Fibroblast of lung (primary cell): ENCODE results near the gene PVALB. TPM values are rescaled to one million over a fixed set of nuclear protein-coding genes. Genes with fewer than 3 reads are reported as not detected.

ENCODE experiments used
- DNase-seq, 2 donors: peaks; one replicate each; pipeline versions ENCODE4 v3.0.0 to v3.0.0-alpha.2; 2010; ENCODE audit warnings: low read depth in 2 of 2
- H2AFZ ChIP-seq: 2 replicates; pipeline ENCODE4 v1.5.1; 2012; ENCODE audit warnings: low read length, control low read depth, inconsistent platforms
- H3K27ac ChIP-seq: 2 replicates; pipeline ENCODE4 v1.5.1; 2011; ENCODE audit warnings: low read length, control low read depth; ENCODE audit not compliant: insufficient read depth
- H3K27me3 ChIP-seq: 2 replicates; pipeline ENCODE4 v1.5.1; 2011; ENCODE audit warnings: mild to moderate bottlenecking, low read length; ENCODE audit not compliant: control insufficient read depth, insufficient read depth
- H3K36me3 ChIP-seq: 2 replicates; pipeline ENCODE4 v1.5.1; 2011; ENCODE audit warnings: low read length; ENCODE audit not compliant: control insufficient read depth, insufficient read depth
- H3K4me1 ChIP-seq: 2 replicates; pipeline ENCODE4 v1.5.1; 2011; ENCODE audit warnings: low read length; ENCODE audit not compliant: control insufficient read depth, insufficient read depth; ENCODE audit errors: extremely low read depth
- H3K4me2 ChIP-seq: 2 replicates; pipeline ENCODE4 v1.5.1; 2011; ENCODE audit warnings: low read length, control low read depth; ENCODE audit not compliant: insufficient read depth; ENCODE audit errors: extremely low read depth
- H3K4me3 ChIP-seq, 4 experiments: fragments of 200-600 bp in 1 of 4; sonication (generic) in 1 of 4; replicated peaks in 1 of 4; 2 replicates each; pipeline ENCODE4 v1.5.1; 2011 to 2016; ENCODE audit warnings: low read length in 4 of 4, low read depth in 3 of 4, mild to moderate bottlenecking in 3 of 4, control low read depth in 2 of 4, inconsistent platforms in 1 of 4, mixed read lengths in 1 of 4; ENCODE audit not compliant: insufficient read depth in 1 of 4; ENCODE audit errors: control extremely low read depth in 1 of 4
- H3K79me2 ChIP-seq: 2 replicates; pipeline ENCODE4 v1.5.1; 2012; ENCODE audit warnings: mild to moderate bottlenecking, low read length, inconsistent platforms; ENCODE audit not compliant: control insufficient read depth, insufficient read depth
- H3K9ac ChIP-seq: 2 replicates; pipeline ENCODE4 v1.5.1; 2011; ENCODE audit warnings: mild to moderate bottlenecking, low read length, control low read depth; ENCODE audit not compliant: insufficient read depth
- H3K9me3 ChIP-seq: 2 replicates; pipeline ENCODE4 v1.5.1; 2012; ENCODE audit warnings: low read depth, low read length; ENCODE audit not compliant: control insufficient read depth, insufficient read depth
- H4K20me1 ChIP-seq: 2 replicates; pipeline ENCODE4 v1.5.1; 2011; ENCODE audit warnings: low read length; ENCODE audit not compliant: control insufficient read depth, insufficient read depth; ENCODE audit errors: extremely low read depth
- CTCF ChIP-seq, 2 donors: IDR thresholded peaks in 1 of 2; conservative IDR thresholded peaks in 1 of 2; 1 replicate in 1 of 2; 2 replicates in 1 of 2; pipeline ENCODE4 v1.5.1; 2011 to 2012; ENCODE audit warnings: low read length in 2 of 2, control low read depth in 1 of 2, inconsistent platforms in 1 of 2, low read depth in 1 of 2, mild to moderate bottlenecking in 1 of 2
- EZH2 ChIP-seq: IDR thresholded peaks from 2 replicates; pipeline ENCODE4 v1.5.1; 2012; ENCODE audit warnings: low read length, control low read depth, mild to moderate bottlenecking; ENCODE audit errors: missing control alignments
- polyA plus RNA-seq, 2 donors: library from polyadenylated mRNA; depleted of rRNA in 1 of 2; stranded (reverse) in 1 of 2; unstranded in 1 of 2; fragments of >200 nt; gene quantifications; 2 replicates each; pipeline ENCODE4 v1.2.1, GENCODE V29; 2011 to 2012; ENCODE audit warnings: missing spikeins in 1 of 2
- total RNA-seq: library from RNA; depleted of rRNA; stranded (reverse); fragments of >200 nt; gene quantifications from 2 replicates; pipeline ENCODE4 v1.2.1, GENCODE V29; 2014

PVALB gene
- total and polyA plus RNA-seq, 2 donors (not counting 1 experiment from before 2014, with no cell fraction given) = not detected

- H3K27ac ChIP-seq = no peak overlapping the region
- H3K9me3 ChIP-seq = no peaks in the 10 kb centered on the region
- H3K4me2 ChIP-seq = no peak overlapping the region
- no peaks in the 10 kb centered on the region for H4K20me1 ChIP-seq
- H3K4me3 ChIP-seq = no peak overlapping the region
- H3K79me2 ChIP-seq = no peaks in the 10 kb centered on the region
- no peak overlapping the region for H2AFZ ChIP-seq
- TF ChIP-seq CTCF (conservative IDR thresholded peaks at IDR 0.05 in 1 of 2, IDR thresholded peaks at IDR 0.05 in 1 of 2; ENCODE audit: low read depth in 1 of 2, low read length in 2 of 2) (no peak), EZH2 (no peak)
- no peak for DNase-seq
- no peaks in the 10 kb centered on the region for H3K4me1 ChIP-seq
- H3K27me3 ChIP-seq = peaks cover 19% of the 10 kb centered on the region
- H3K36me3 ChIP-seq = no peaks in the 10 kb centered on the region
- H3K9ac ChIP-seq = no peak overlapping the region
Observed at GRCh38 chr22:36822581-36822980, 5.7 kb upstream of the PVALB start.

GRCh38 chr22:36819112-36819511 lies 2.3 kb upstream of the PVALB start:
- Histone ChIP-seq H3K4me2 (no peak overlapping the region), H2AFZ (no peak overlapping the region), H3K9me3 (no peaks in the 10 kb centered on the region), H3K9ac (no peak overlapping the region), H3K36me3 (no peaks in the 10 kb centered on the region), H3K4me3 (no peak overlapping the region), H3K27ac (no peak overlapping the region), H3K27me3 (peaks cover 38% of the 10 kb centered on the region), H4K20me1 (no peaks in the 10 kb centered on the region), H3K4me1 (no peaks in the 10 kb centered on the region), H3K79me2 (no peaks in the 10 kb centered on the region)
- no peak for DNase-seq
- TF ChIP-seq EZH2 = no peak
- no peak for TF ChIP-seq CTCF (conservative IDR thresholded peaks at IDR 0.05 in 1 of 2, IDR thresholded peaks at IDR 0.05 in 1 of 2; ENCODE audit: low read depth in 1 of 2, low read length in 2 of 2)

- H3K9ac ChIP-seq = no peak overlapping the region
- peaks cover 38% of the 10 kb centered on the region for H3K27me3 ChIP-seq
- no peaks in the 10 kb centered on the region for H3K9me3 ChIP-seq
- no peak overlapping the region for H3K27ac ChIP-seq
- DNase-seq = peak in 1 of 2 donors; percentile 6
- no peaks in the 10 kb centered on the region for H3K79me2 ChIP-seq
- TF ChIP-seq EZH2 (no peak), CTCF (conservative IDR thresholded peaks at IDR 0.05 in 1 of 2, IDR thresholded peaks at IDR 0.05 in 1 of 2; ENCODE audit: low read depth in 1 of 2, low read length in 2 of 2) (no peak)
- H4K20me1 ChIP-seq = no peaks in the 10 kb centered on the region
- no peaks in the 10 kb centered on the region for H3K36me3 ChIP-seq
- no peak overlapping the region for H3K4me3 ChIP-seq
- H3K4me2 ChIP-seq = no peak overlapping the region
- no peak overlapping the region for H2AFZ ChIP-seq
- no peaks in the 10 kb centered on the region for H3K4me1 ChIP-seq
Observed at GRCh38 chr22:36818010-36818642, 1.3 kb upstream of the PVALB start.
